Adrenal gland (tissue), 12 donors: ENCODE data around the gene RPL39L. TPM values are rescaled to one million over a fixed set of nuclear protein-coding genes. Genes with fewer than 3 reads are reported as not detected.

Source experiments
- DNase-seq, 7 donors: peaks; one replicate each; pipeline ENCODE4 v3.0.0-alpha.2; 2019 to 2020
- H3K27ac ChIP-seq, 5 donors: fragments of 200-600 bp; sonication (generic) in 4 of 5; 1 replicate in 3 of 5; 2 replicates in 2 of 5; pipeline versions ENCODE4 v1.5.1 to v1.8.0; 2016 to 2020; ENCODE audit warnings: mild to moderate bottlenecking in 1 of 5
- H3K27me3 ChIP-seq: fragments of 200-600 bp; 2 replicates; pipeline ENCODE4 v1.8.0; 2021
- H3K36me3 ChIP-seq, 2 donors: fragments of 200-600 bp; replicated peaks in 1 of 2; 1 replicate in 1 of 2; 2 replicates in 1 of 2; pipeline versions ENCODE4 v1.5.1 to v1.8.0; 2018 to 2022
- H3K4me1 ChIP-seq, 2 donors: fragments of 200-600 bp; replicated peaks in 1 of 2; 1 replicate in 1 of 2; 2 replicates in 1 of 2; pipeline versions ENCODE4 v1.5.1 to v1.8.0; 2018 to 2021
- H3K4me3 ChIP-seq, 4 donors: fragments of 200-600 bp; sonication (generic) in 3 of 4; one replicate each; pipeline ENCODE4 v1.5.1; 2016 to 2018
- H3K9me3 ChIP-seq, 3 donors: fragments of 200-600 bp; sonication (generic) in 1 of 3; replicated peaks in 1 of 3; 1 replicate in 2 of 3; 2 replicates in 1 of 3; pipeline versions ENCODE4 v1.5.1 to v1.8.0; 2016 to 2021
- CTCF ChIP-seq, 6 experiments: fragments of 450-650 bp in 4 of 6; fragments of 200-600 bp in 2 of 6; sonication (generic) in 1 of 6; IDR thresholded peaks; 1 replicate in 5 of 6; 2 replicates in 1 of 6; pipeline versions ENCODE4 v1.5.1 to v1.8.0; 2016 to 2021; ENCODE audit warnings: antibody characterized with exemption in 6 of 6, mild to moderate bottlenecking in 2 of 6, moderate library complexity in 1 of 6
- POLR2A ChIP-seq, 2 donors: fragments of 450-650 bp; IDR thresholded peaks; one replicate each; pipeline ENCODE4 v1.6.1; 2017; ENCODE audit warnings: antibody characterized with exemption in 2 of 2, mild to moderate bottlenecking in 2 of 2, moderate library complexity in 1 of 2
- WGBS, 4 donors: extraction: QIAGEN DNeasy Blood & Tissue Kit in 2 of 4; methylation state at CpG; one replicate each; pipeline versions ENCODE4 v1.1.5 to v1.1.7; 2013 to 2017; 5-methylcytosine and 5-hydroxymethylcytosine counted together
- intact Hi-C, 2 donors: fragments of 100-400 bp; cut with DNase I; formaldehyde crosslinking; loops; one replicate each; pipeline versions ENCODE4 v1.14.1 to v1.15.0; 2022 to 2023
- polyA plus RNA-seq, 3 donors: library from polyadenylated mRNA; stranded (reverse); fragments of 200-250 nt in 2 of 3; fragments of 350-450 nt in 1 of 3; fragmentation: Illumina TruSeq in 1 of 3; extraction: RNeasy Lipid Tissue Mini Kit (QIAGEN cat#74804) in 1 of 3; gene quantifications; one replicate each; pipeline ENCODE4 v1.2.3, GENCODE V29; 2013 to 2014
- total RNA-seq, 9 donors: library from RNA; depleted of rRNA in 4 of 9; stranded (reverse); fragments of >200 nt in 4 of 9; fragments of 120-200 nt in 1 of 9; fragmentation: NEBNext Ultra II Directional in 1 of 9; extraction: Animal tissue kit (Norgen Biotek cat#: 25700) in 1 of 9; gene quantifications; one replicate each; pipeline versions ENCODE4 v1.1.0 to v1.2.4, GENCODE V29; 2013 to 2023
- donor health status: healthy with polysubstance abuse.
- donor health status: Bipolar disorder and iron deficiency.
- donor health status: DM: yes; HTN: yes; CAD: no.
- donor health status: DM: no; HTN: no; CAD: no.
- donor health status: DM: no; HTN: no; CAD: no.
- donor health status: DM: yes; HTN: yes; CAD: no.

RPL39L gene
- total and polyA plus RNA-seq, 12 donors, result 1.5 to 17.9 (median 3.1) TPM

GRCh38 chr3:187077085-187077484 lies 62.2 kb downstream of the RPL39L start:
- H3K27ac ChIP-seq, result no peak overlapping the region
- TF ChIP-seq POLR2A (IDR thresholded peaks at IDR 0.05) (no peak), CTCF (IDR thresholded peaks at IDR 0.05) (no peak)
- 60 to 91% (median 84%) methylated on average over 1 to 3 of the region's 3 CpGs for WGBS, 4 donors
- H3K27me3 ChIP-seq, result no peaks in the 10 kb centered on the region
- H3K36me3 ChIP-seq, result peaks cover 0 to 3% of the 10 kb centered on the region in 2 donors
- no peaks in the 10 kb centered on the region for H3K9me3 ChIP-seq
- H3K4me3 ChIP-seq, result no peak overlapping the region
- intact Hi-C loops, result no loop called here
- no peak for DNase-seq
- no peaks in the 10 kb centered on the region for H3K4me1 ChIP-seq

DNA sequence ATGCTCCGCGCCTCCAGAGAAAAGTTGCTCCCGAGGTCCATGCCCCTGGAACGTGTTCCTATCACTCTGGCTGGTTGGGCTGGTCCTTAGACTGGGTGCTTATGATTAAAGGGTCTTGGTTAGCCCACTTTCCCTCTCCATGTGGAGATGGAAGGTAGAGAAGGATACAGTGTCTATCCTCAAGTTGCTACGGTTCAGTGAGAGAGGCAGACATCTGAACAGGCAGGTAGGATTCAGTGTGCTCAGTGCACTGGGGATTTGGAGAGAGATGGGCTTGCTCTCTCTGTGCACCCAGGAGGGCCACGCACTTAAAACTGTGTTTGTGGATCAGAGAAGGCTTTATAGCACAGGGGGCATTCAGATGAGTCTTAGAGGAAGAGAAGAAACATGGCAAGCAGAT lies 63.0 kb downstream of the RPL39L start:
- H3K4me3 ChIP-seq, result no peak overlapping the region
- intact Hi-C loops, result no loop called here
- no peaks in the 10 kb centered on the region for H3K9me3 ChIP-seq
- DNase-seq, result no peak
- no peak for TF ChIP-seq POLR2A (IDR thresholded peaks at IDR 0.05)
- TF ChIP-seq CTCF (IDR thresholded peaks at IDR 0.05), result no peak
- no peaks in the 10 kb centered on the region for H3K4me1 ChIP-seq
- no peak overlapping the region for H3K27ac ChIP-seq
- peaks cover 0 to 3% of the 10 kb centered on the region in 2 donors for H3K36me3 ChIP-seq
- WGBS, 4 donors, result 85 to 93% (median 90%) methylated on average over 6 of the region's 6 CpGs
- no peaks in the 10 kb centered on the region for H3K27me3 ChIP-seq

GRCh38 chr3:187074846-187075245 lies 64.5 kb downstream of the RPL39L start:
- TF ChIP-seq POLR2A (IDR thresholded peaks at IDR 0.05), result no peak
- no peak for TF ChIP-seq CTCF (IDR thresholded peaks at IDR 0.05)
- intact Hi-C loops, result no loop called here
- H3K9me3 ChIP-seq, result no peaks in the 10 kb centered on the region
- DNase-seq, result no peak
- peaks cover 0 to 3% of the 10 kb centered on the region in 2 donors for H3K36me3 ChIP-seq
- H3K4me1 ChIP-seq, result no peaks in the 10 kb centered on the region
- no peak overlapping the region for H3K4me3 ChIP-seq
- H3K27ac ChIP-seq, result no peak overlapping the region
- H3K27me3 ChIP-seq, result no peaks in the 10 kb centered on the region

GRCh38 chr3:187073581-187074098 lies 65.7 kb downstream of the RPL39L start:
- no peaks in the 10 kb centered on the region for H3K9me3 ChIP-seq
- H3K4me1 ChIP-seq, result no peaks in the 10 kb centered on the region
- H3K36me3 ChIP-seq, result peaks cover 0 to 3% of the 10 kb centered on the region in 2 donors
- WGBS, 4 donors, result 80 to 93% (median 87%) methylated on average over 4 to 5 of the region's 5 CpGs
- no peak overlapping the region for H3K27ac ChIP-seq
- DNase-seq, result no peak
- intact Hi-C loops, result no loop called here
- no peak overlapping the region for H3K4me3 ChIP-seq
- TF ChIP-seq POLR2A (IDR thresholded peaks at IDR 0.05) (no peak), CTCF (IDR thresholded peaks at IDR 0.05) (no peak)
- no peaks in the 10 kb centered on the region for H3K27me3 ChIP-seq
